HepG2 (cell line): ENCODE results near the gene LMAN1L. TPM values are rescaled to one million over a fixed set of nuclear protein-coding genes. Genes with fewer than 3 reads are reported as not detected.

Experiments used
- ATAC-seq: fragments of 200-7000 bp; cut with Tn5 transposase; 3 replicates; pipeline ENCODE4 v1.9.1; 2020; ENCODE audit warnings: mild to moderate bottlenecking, moderate library complexity
- BruUV-seq: library from RNA; stranded (reverse); fragments of 400-500 nt; replicated peaks from 2 replicates; lab custom pipeline; 2021; lab: Mats Ljungman, UMichigan
- CTCF ChIA-PET: fragments of 300-600 bp; formaldehyde crosslinking; extraction: SDS; loops from one replicate; lab custom pipeline; 2021; ENCODE audit warnings: low total read pairs, inconsistent platforms, low intra/inter-chr PET ratio; lab: Yijun Ruan, JAX
- POLR2A ChIA-PET: fragments of 350-600 bp; sonication (Branson Sonifier 250); formaldehyde crosslinking; loops from one replicate; lab custom pipeline; 2020; ENCODE audit warnings: antibody characterized with exemption, inconsistent platforms; lab: Yijun Ruan, JAX
- DNase-seq: peaks from one replicate; pipeline ENCODE4 v3.0.0-alpha.2; 2015; ENCODE audit warnings: low spot score
- FAIRE-seq: peaks from 3 replicates; lab custom pipeline; 2011; peaks lifted over from hg19 to GRCh38; lab: Jason Lieb, UNC
- H2AFZ ChIP-seq: one replicate; pipeline ENCODE4 v1.6.1; 2011; ENCODE audit warnings: low read length, inconsistent platforms
- H3K27ac ChIP-seq: fragments of 300-600 bp; 3 replicates; pipeline ENCODE4 v1.8.0; 2011; ENCODE audit warnings: mixed run types, mild to moderate bottlenecking, mixed read lengths, low read length, inconsistent platforms; ENCODE audit not compliant: insufficient read depth; ENCODE audit errors: extremely low read length
- H3K27me3 ChIP-seq, 2 experiments: fragments of 200-600 bp in 1 of 2; 2 replicates in 1 of 2; 3 replicates in 1 of 2; pipeline versions ENCODE4 v1.6.0 to v1.8.0; 2011; ENCODE audit warnings: low read length in 2 of 2, mild to moderate bottlenecking in 2 of 2, moderate library complexity in 2 of 2, inconsistent platforms in 1 of 2; ENCODE audit not compliant: insufficient read depth in 2 of 2, control insufficient read depth in 1 of 2
- H3K36me3 ChIP-seq, 2 experiments: fragments of 200-600 bp in 1 of 2; replicated peaks in 1 of 2; 2 replicates in 1 of 2; 3 replicates in 1 of 2; pipeline versions ENCODE4 v1.5.1 to v1.8.0; 2011; ENCODE audit warnings: low read length in 2 of 2, inconsistent platforms in 1 of 2; ENCODE audit not compliant: insufficient read depth in 2 of 2, control insufficient read depth in 1 of 2
- H3K4me1 ChIP-seq: 2 replicates; pipeline ENCODE4 v1.5.1; 2012; ENCODE audit warnings: low read length, inconsistent platforms; ENCODE audit not compliant: insufficient read depth
- H3K4me2 ChIP-seq: 2 replicates; pipeline ENCODE4 v1.6.0; 2011; ENCODE audit warnings: low read depth, low read length, inconsistent platforms
- H3K4me3 ChIP-seq, 3 experiments: fragments of 200-600 bp in 1 of 3; sonication (generic), shearing (Covaris generic) in 1 of 3; replicated peaks in 1 of 3; 2 replicates each; pipeline ENCODE4 v1.5.1; 2011 to 2016; ENCODE audit warnings: low read length in 3 of 3, inconsistent platforms in 2 of 3, low read depth in 2 of 3, mild to moderate bottlenecking in 2 of 3, control low read depth in 1 of 3, mixed read lengths in 1 of 3; ENCODE audit not compliant: insufficient read depth in 1 of 3
- H3K79me2 ChIP-seq: one replicate; pipeline ENCODE4 v1.6.1; 2011; ENCODE audit warnings: low read length, inconsistent platforms; ENCODE audit not compliant: insufficient read depth
- H3K9ac ChIP-seq: 2 replicates; pipeline ENCODE4 v1.6.0; 2011; ENCODE audit warnings: mild to moderate bottlenecking, low read depth, low read length, inconsistent platforms; ENCODE audit not compliant: insufficient read depth
- H3K9me3 ChIP-seq: 2 replicates; pipeline ENCODE4 v1.5.1; 2012; ENCODE audit warnings: mild to moderate bottlenecking, low read length
- H4K20me1 ChIP-seq: 2 replicates; pipeline ENCODE4 v1.6.0; 2011; ENCODE audit warnings: inconsistent platforms, mild to moderate bottlenecking, low read length, moderate library complexity; ENCODE audit not compliant: insufficient read depth
- SOX6 ChIP-seq, 2 experiments: fragments of 450-650 bp in 1 of 2; sonication (generic) in 1 of 2; formaldehyde crosslinking in 1 of 2; IDR thresholded peaks; 2 replicates each; pipeline versions ENCODE4 v1.4.0 to v1.6.1; 2017 to 2020; ENCODE audit warnings: antibody characterized with exemption in 1 of 2, mild to moderate bottlenecking in 1 of 2, missing genetic modification reagents in 1 of 2
- whole genome bisulfite sequencing: methylation state at CpG from one replicate; pipeline ENCODE4 v1.1.6; 2017; ENCODE audit warnings: low lambda C conversion rate; 5-methylcytosine and 5-hydroxymethylcytosine counted together
- in situ Hi-C: cut with HindIII; loops from 2 replicates; pipeline ENCODE4 v1.10.0; 2017; ENCODE audit warnings: low pct_unique_long_range_greater_than_20kb; ENCODE audit not compliant: extremely low pct_ligation_motif_present
- intact Hi-C: fragments of 100-400 bp; cut with micrococcal nuclease; formaldehyde crosslinking; loops from one replicate; pipeline ENCODE4 v1.10.0; 2022; ENCODE audit not compliant: unreplicated experiment
- polyA plus RNA-seq, 8 experiments: library from polyadenylated mRNA; depleted of rRNA in 3 of 8; stranded (reverse) in 7 of 8; unstranded in 1 of 8; fragments of >200 nt; fragmentation: Illumina TruSeq in 4 of 8; extraction: Trizol in 4 of 8; gene quantifications; 2 replicates each; pipeline versions ENCODE4 v1.2.1 to v1.2.3, GENCODE V29; 2011 to 2016; ENCODE audit warnings: low read depth in 4 of 8, missing spikeins in 1 of 8, mixed read lengths in 1 of 8; ENCODE audit not compliant: insufficient read depth in 1 of 8
- total RNA-seq, 5 experiments: library from RNA; depleted of rRNA; stranded (reverse); fragments of >200 nt; fragmentation: Illumina TruSeq; extraction: Trizol; gene quantifications; 2 replicates each; pipeline ENCODE4 v1.2.3, GENCODE V29; 2016; ENCODE audit warnings: low read depth in 1 of 5
- TF ChIP-seq, protein P1 (sequence below): sonication (generic); formaldehyde crosslinking; conservative IDR thresholded peaks from 2 replicates; pipeline ENCODE4 v1.4.0; 2020; ENCODE audit warnings: missing genetic modification reagents
- TF ChIP-seq, protein P2 (sequence below): sonication (generic); formaldehyde crosslinking; IDR thresholded peaks from 2 replicates; pipeline ENCODE4; 2020; ENCODE audit warnings: missing genetic modification reagents, mild to moderate bottlenecking, borderline replicate concordance
- TF ChIP-seq, protein P3 (sequence below): sonication (generic); formaldehyde crosslinking; IDR thresholded peaks from 2 replicates; pipeline ENCODE4 v1.5.0; 2020; ENCODE audit warnings: mild to moderate bottlenecking, missing genetic modification reagents
- TF ChIP-seq, protein P4 (sequence below): sonication (generic); formaldehyde crosslinking; IDR thresholded peaks from 2 replicates; pipeline ENCODE4 v1.4.0; 2020; ENCODE audit warnings: low read depth, mild to moderate bottlenecking, missing genetic modification reagents

Gene LMAN1L
- total and polyA plus RNA-seq, 2 of the 13 experiments (the other 11 are each of a cell fraction or from before 2014, with no cell fraction given): not detected

GRCh38 chr15:74769463-74770025 is 43.1 kb upstream of the LMAN1L start:
- in situ Hi-C loops (loop anchor here (5.0 to 10.0 kb wide), 3 partner anchors 132 to 397 kb away; partner anchors contain the start of gene RPP25), intact Hi-C loops (loop anchor here (2.0 to 10.0 kb wide), 2 partner anchors 65 kb away; no protein-coding TSS in a partner anchor)
- H2AFZ ChIP-seq: no peak overlapping the region
- no TSS peak for BruUV-seq
- H3K27ac ChIP-seq: no peak overlapping the region
- H3K4me3 ChIP-seq: no peak overlapping the region
- no peaks in the 10 kb centered on the region for H3K9me3 ChIP-seq
- no peak overlapping the region for H3K9ac ChIP-seq
- whole genome bisulfite sequencing: 44% methylated on average over 7 of the region's 7 CpGs
- ChIA-PET POLR2A (interaction anchor here (0.6 to 2.3 kb wide), 7 partner anchors 8 to 138 kb away, joined by 3 to 13 read pairs (median 8); partner anchors contain the start of genes CYP1A1 and FAM219B), CTCF (interaction anchor here (0.9 to 5.8 kb wide), 6 partner anchors 27 to 151 kb away, joined by 3 to 59 read pairs (median 8); no protein-coding TSS in a partner anchor)
- H3K27me3 ChIP-seq: no peaks in the 10 kb centered on the region
- no peak for FAIRE-seq
- no peak for ATAC-seq
- no peaks in the 10 kb centered on the region for H3K36me3 ChIP-seq
- no peak overlapping the region for H3K4me2 ChIP-seq
- DNase-seq: no peak
- H3K79me2 ChIP-seq: no peaks in the 10 kb centered on the region
- TF ChIP-seq SOX6 (IDR thresholded peaks at IDR 0.05) (no peak), SOX6 (CRISPR knock-in tag; IDR thresholded peaks at IDR 0.05) (no peak)
- TF ChIP-seq, protein P1, sequence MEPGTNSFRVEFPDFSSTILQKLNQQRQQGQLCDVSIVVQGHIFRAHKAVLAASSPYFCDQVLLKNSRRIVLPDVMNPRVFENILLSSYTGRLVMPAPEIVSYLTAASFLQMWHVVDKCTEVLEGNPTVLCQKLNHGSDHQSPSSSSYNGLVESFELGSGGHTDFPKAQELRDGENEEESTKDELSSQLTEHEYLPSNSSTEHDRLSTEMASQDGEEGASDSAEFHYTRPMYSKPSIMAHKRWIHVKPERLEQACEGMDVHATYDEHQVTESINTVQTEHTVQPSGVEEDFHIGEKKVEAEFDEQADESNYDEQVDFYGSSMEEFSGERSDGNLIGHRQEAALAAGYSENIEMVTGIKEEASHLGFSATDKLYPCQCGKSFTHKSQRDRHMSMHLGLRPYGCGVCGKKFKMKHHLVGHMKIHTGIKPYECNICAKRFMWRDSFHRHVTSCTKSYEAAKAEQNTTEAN: no peak
- TF ChIP-seq, protein P2, sequence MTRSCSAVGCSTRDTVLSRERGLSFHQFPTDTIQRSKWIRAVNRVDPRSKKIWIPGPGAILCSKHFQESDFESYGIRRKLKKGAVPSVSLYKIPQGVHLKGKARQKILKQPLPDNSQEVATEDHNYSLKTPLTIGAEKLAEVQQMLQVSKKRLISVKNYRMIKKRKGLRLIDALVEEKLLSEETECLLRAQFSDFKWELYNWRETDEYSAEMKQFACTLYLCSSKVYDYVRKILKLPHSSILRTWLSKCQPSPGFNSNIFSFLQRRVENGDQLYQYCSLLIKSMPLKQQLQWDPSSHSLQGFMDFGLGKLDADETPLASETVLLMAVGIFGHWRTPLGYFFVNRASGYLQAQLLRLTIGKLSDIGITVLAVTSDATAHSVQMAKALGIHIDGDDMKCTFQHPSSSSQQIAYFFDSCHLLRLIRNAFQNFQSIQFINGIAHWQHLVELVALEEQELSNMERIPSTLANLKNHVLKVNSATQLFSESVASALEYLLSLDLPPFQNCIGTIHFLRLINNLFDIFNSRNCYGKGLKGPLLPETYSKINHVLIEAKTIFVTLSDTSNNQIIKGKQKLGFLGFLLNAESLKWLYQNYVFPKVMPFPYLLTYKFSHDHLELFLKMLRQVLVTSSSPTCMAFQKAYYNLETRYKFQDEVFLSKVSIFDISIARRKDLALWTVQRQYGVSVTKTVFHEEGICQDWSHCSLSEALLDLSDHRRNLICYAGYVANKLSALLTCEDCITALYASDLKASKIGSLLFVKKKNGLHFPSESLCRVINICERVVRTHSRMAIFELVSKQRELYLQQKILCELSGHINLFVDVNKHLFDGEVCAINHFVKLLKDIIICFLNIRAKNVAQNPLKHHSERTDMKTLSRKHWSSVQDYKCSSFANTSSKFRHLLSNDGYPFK: no peak
- TF ChIP-seq, protein P3, sequence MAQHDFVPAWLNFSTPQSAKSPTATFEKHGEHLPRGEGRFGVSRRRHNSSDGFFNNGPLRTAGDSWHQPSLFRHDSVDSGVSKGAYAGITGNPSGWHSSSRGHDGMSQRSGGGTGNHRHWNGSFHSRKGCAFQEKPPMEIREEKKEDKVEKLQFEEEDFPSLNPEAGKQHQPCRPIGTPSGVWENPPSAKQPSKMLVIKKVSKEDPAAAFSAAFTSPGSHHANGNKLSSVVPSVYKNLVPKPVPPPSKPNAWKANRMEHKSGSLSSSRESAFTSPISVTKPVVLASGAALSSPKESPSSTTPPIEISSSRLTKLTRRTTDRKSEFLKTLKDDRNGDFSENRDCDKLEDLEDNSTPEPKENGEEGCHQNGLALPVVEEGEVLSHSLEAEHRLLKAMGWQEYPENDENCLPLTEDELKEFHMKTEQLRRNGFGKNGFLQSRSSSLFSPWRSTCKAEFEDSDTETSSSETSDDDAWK (CRISPR knock-in tag): no peak
- TF ChIP-seq, protein P4, sequence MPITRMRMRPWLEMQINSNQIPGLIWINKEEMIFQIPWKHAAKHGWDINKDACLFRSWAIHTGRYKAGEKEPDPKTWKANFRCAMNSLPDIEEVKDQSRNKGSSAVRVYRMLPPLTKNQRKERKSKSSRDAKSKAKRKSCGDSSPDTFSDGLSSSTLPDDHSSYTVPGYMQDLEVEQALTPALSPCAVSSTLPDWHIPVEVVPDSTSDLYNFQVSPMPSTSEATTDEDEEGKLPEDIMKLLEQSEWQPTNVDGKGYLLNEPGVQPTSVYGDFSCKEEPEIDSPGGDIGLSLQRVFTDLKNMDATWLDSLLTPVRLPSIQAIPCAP (CRISPR knock-in tag): no peak
- H3K4me1 ChIP-seq: peaks cover 42% of the 10 kb centered on the region
- no peaks in the 10 kb centered on the region for H4K20me1 ChIP-seq
